8988T (cell line): ENCODE data around the gene BSG.
"Not testable (repeated sequence)": the region's sequence is repeated elsewhere in the genome, so short reads cannot be mapped to it uniquely, and the experiment has no call there.

Experiments
- DNase-seq: peaks from one replicate; pipeline ENCODE4 v3.0.0; 2011

The BSG gene

DNA sequence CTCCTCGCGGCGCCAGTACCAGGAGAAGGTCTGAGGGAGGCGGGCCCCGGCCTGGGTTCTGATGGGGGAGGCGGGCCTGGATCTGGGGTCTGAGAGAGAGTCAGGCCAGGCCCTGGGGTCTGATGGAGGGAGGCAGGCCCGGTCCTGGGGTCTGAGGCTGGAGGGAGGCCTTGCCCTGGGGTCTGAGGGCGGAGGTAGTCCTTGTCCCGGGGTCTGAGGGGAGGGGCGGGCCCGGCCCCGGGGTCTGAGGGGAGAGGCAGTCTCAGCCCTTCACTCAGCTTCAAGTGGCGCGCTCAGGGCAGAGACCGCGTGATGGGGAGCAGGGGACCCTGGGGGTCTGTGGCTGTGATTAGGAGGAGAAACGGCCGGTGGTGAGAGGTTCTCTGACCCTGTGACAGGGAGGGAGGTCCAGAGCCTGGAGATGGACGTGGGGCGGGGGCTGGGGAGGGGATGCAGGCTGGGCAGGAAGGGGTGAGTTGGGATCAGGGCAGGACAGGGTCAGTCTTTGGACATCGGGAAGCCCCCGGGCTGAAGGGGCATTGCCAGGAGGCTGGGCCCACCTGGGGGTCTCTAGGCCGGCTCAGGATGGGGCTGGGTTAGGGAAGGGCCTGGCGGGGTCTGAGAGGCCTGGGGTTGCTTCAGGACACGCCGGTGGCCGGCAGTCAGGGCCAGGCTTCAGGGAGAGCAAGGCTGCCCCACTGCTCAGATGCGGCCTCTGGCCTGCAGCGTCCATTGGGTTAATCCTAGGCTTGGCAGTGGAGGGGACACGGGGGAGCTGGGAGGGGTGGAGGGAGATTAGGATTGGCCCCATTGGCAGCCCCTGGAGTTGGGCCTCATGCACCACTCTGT, 36.0 kb downstream of the BSG start:
- DNase-seq, result no peak

DNA sequence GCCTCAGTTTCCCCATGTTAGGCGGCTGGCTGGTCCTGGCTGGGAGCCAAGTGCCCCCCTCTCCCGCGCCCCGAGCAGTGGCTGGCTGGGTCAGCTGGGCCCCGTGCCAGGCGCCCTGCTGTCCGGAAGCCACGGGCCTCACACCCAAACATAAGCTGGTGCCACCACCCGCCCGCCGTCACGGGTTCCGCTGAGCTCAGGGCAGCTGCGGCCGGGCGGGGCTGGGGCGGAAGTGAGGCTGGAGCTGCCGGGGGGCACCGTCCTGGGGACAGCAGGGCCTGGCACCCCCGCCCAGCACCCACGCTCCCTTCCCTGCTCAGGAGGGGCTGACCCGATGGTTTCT, 36.6 kb downstream of the BSG start:
- DNase-seq, result peak; percentile 81

DNA sequence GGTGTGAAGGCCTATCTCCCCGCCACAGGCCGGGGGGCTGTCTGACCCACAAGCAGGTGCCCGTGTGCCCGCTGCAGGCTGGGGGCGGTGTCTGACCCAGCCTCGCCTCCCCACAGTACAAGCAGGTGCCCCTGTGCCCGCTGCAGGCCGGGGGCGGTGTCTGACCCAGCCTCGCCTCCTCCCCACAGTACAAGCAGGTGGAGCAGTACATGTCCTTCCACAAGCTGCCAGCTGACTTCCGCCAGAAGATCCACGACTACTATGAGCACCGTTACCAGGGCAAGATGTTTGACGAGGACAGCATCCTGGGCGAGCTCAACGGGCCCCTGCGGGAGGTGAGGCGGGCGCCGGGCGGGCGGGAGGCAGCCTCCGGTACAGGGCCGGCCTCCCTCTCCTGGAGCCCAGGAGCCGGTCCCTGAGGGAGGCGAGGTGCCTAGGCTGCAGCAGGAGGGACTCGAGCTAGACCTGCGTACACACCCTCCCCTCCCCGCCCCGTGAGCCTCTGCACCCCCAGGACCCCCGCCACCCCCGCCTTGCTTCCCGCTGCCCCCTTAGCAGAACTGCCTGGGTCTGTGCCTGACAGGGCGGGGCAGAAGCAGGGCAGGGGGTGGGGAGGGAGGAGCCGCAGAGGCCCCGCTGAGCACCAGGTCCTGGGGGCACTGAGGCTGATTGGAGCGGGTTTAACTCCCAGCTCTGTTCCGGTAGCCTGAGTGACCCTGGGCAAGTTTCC, 37.8 kb downstream of the BSG start:
- DNase-seq, result no peak

DNA sequence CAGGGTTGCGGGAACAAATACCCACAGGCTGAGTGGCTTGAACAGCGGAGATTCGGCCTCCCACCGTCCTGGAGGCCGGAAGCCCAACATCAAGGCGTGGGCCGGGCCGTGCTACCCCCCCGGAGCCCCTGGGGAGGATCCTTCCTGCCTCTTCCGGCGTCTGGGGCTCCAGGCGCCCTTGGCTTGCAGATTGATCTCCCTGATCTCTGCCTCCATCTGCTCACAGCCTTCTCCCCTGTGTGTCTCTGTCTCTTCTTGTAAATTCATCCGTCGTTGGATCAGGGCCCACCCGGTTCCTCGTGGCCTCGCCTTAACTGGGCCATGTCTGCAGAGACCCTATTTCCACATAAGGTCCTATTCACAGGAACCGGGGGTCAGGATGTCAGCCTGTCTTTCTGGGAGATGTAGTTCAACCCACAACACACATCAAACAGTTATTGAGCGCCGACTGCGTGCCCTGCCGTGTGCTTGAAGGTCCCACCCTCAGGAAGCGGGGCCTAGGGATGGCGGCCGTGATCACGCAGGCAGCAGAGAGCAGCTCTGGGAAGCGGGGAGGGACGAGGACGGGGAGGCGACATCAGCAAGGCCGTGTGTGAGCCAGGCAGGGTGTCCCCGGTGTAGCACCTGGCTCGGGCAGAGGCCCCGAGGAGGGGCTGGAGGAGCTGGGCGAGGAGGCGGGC, 38.5 kb downstream of the BSG start:
- DNase-seq, result no peak

DNA sequence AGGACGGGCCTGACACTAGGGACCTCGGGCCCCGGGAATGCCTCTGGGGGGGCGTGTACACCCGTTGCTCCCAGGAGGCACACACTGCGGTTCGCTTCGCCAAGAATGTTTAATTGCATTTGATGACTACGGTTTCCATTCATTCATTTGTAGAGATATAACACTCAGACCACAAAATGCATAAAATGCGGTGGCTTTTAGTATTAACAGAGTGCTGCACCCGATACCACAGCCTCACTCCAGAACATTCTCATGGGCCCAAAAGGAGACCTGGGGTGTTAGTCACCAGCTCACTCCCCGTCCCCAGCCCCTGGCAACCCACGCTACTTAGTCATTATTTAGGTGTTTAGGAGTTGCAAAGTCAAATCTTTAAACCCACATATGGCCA, 39.1 kb downstream of the BSG start:
- DNase-seq, result no peak

DNA sequence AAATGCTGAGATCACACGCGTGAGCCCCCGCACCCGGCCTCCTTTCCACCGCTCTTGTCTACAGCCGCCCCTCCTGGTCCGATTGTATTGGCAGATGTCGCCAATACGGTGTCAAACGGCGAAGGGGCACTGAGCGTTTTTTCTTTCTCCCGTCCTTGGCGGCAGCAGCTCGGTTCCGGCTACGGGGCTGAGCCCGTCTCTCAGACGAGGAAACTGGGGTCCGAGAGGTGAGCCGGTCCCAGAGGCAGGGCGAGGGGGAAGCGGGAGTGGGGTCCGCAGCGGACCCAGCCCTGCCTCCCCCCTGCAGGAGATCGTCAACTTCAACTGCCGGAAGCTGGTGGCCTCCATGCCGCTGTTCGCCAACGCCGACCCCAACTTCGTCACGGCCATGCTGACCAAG, 40.5 kb downstream of the BSG start:
- DNase-seq, result no peak

DNA sequence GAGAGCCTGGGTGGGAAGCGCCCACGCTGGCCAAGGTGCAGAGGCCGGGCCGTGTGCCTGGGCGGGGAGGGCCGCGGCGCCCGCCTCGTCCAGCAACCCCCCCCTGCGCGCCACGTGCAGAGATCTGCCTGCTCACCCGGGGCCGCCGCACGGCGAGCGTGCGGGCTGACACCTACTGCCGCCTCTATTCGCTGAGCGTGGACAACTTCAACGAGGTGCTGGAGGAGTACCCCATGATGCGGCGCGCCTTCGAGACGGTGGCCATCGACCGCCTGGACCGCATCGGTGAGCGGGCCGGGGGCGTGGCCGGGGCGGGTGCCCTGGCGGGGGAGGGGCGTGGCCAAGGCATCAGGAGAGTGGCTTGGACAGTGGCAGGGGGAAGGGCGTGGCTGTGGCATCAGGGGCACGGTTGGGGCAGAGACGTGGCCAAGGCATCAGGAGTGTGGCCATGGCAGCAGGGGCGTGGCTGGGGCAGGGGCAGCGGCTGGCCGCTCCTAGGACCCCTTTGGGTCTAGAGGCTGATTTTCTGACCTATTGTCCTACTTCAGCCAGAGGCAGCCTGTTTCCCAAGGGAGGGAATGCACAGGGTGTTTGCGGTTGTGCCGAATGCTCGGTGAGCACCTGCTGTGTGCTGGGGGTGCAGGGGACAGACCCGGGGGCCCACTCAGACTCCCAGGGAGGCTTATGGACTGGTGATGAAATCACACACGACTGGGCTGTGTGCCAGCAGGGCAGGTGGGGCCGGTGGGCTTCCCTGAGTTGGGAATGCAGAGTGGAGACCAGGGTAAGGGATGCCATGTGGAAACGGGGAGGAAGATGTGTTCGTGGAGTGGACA, 41.6 kb downstream of the BSG start:
- no peak for DNase-seq

DNA sequence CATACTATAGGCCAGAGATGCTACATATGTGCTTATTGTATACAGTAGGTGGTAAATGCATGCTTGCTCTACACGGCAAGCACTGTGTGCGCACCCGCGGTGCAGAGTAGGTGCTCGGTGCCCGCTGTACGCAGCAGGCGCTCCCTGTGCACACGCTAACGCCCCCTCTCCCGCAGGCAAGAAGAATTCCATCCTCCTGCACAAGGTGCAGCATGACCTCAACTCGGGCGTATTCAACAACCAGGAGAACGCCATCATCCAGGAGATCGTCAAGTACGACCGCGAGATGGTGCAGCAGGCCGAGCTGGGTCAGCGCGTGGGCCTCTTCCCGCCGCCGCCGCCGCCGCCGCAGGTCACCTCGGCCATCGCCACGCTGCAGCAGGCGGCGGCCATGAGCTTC, 43.2 kb downstream of the BSG start:
- no peak for DNase-seq

DNA sequence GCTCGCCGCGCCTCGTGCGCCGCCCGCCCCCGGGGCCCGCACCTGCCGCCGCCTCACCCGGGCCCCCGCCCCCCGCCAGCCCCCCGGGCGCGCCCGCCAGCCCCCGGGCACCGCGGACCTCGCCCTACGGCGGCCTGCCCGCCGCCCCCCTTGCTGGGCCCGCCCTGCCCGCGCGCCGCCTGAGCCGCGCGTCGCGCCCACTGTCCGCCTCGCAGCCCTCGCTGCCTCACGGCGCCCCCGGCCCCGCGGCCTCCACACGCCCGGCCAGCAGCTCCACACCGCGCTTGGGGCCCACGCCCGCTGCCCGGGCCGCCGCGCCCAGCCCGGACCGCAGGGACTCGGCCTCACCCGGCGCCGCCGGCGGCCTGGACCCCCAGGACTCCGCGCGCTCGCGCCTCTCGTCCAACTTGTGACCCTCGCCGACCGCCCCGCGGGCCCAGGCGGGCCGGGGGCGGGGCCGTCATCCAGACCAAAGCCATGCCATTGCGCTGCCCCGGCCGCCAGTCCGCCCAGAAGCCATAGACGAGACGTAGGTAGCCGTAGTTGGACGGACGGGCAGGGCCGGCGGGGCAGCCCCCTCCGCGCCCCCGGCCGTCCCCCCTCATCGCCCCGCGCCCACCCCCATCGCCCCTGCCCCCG, 43.8 kb downstream of the BSG start:
- no peak for DNase-seq

DNA sequence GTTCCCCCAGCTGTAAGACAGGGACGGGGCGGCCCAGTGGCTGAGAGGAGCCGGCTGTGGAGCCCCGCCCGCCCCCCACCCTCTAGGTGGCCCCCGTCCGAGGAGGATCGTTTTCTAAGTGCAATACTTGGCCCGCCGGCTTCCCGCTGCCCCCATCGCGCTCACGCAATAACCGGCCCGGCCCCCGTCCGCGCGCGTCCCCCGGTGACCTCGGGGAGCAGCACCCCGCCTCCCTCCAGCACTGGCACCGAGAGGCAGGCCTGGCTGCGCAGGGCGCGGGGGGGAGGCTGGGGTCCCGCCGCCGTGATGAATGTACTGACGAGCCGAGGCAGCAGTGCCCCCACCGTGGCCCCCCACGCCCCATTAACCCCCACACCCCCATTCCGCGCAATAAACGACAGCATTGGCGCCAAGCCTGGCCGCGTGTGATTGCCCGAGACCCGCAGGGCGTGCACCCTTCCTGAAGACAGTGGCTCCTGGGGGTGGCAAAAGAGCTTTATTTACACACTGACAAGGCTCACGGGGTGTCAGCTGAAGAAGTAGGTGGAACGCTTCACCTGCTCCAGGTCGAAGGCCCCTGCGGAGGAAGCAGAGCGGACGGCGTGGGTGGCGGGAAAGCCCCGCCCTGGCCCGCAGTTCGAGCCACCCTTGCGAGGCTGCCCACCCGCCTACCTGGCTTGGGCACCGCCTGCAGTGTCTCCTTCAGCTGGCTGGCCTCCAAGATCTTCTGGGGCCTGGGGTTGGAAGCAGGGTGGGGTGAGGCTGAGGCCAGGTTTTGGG, 44.5 kb downstream of the BSG start:
- no peak for DNase-seq

DNA sequence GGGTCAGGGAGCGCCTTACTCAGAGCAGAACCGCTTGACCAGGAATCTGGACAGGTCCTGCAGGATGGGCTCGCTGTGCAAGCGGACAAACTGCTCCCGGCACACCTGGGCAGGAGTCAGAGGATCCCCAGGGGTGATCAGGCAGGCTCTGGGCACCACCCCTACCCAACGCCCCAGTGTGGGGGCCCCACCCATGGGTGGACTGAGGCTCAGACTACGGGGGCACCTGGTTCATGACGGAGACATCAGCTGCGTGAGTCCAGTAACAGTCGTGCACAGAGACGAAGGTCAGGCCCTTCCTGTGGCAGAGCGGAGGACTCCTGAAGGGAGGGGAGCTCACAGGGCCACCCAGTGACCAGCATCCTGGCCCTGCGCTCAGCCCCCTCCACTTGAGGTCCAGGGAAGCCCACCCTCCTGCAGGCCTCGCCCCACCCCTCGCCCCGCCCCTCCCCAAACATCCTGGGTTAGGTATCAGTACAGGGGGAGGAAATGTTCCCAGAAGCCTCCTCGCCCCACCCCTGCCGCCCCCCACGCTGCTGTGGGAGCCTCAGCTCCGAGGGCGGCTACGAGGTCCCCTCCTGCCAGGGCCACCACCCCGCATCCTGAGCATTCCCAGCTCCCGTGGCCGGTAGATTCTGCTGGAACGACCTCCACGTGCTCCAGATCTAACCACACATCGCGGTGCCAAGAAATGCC, 45.3 kb downstream of the BSG start:
- no peak for DNase-seq

DNA sequence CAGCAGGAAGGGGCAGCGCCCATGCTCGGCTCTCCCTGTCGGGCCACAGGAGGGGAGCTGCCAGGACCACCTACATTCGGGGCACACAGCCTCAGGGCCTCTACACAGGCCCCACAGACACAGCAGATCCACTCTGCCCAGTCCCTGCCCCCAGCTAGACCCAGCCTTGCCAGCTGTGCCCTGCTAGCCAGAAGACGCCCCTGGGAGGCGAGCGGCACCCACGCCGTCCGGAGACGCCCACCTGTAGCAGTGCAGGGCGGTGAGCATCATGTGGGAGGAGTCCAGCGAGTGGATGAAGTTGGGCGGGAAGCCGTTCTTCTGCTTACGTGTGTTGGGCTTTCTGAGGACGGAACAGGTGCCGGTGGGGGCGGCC, 45.8 kb downstream of the BSG start:
- no peak for DNase-seq

DNA sequence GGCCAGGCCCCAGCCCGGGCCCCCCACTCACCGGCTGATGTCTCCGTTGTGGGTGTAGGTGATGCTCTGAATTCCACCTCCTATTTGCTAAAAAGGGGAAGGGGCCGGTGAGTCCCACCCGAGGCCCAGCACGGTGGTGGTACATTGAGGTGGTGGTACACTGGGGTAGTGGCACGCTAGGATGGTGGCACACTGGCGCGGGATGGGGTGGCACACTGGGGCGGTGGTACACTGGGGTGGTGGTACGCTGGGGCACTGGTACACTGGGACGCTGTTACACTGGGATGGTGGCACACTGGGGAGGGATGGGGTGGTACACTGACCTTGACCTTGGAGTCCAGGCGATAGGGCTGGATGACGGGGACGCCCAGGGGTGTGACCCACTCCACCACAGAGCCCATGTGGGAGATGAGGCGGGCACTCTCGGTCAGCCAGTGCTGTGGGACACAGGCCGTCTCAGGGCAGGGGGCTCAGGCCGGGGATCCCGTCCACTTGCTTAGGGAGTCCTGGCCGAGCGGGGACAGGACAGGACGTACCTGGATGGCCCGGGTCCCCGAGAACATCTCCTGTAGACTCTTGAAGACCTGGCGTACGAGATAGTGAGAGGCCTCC, 46.4 kb downstream of the BSG start:
- DNase-seq, result no peak

DNA sequence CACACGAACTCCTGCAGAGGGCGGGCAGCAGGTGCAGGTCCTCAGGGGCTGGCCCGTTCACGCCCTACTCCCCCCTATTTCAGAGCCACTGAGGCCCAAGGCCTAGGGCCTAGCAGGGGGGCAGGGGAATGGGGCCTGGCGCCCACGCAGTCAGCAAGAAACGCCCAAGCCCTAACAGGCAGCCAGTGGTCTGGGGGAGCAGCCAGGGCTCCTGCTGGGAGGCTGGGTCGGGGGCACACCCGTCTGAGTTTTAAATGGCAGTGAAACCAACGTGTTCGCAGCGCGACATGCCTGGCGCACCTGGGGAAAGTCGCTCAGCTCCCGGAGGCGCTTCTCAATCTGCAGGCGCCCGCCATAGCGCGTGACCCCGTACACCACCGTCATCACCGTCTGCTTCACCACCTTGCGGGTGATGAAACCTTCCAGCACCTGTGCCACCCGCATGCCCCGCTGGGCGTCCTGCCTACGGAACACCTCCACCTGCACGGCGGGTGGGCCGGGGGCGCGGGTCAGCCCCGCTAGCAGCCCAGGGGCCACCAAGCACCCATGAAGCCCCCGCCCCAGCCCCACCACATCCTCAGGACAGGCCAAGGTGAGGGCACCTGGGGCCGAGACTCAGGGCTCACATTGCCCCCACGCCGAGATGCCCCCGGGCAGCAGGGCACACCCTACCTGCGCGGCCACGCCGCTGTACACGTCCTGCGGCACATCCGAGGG, 47.0 kb downstream of the BSG start:
- DNase-seq, result no peak

DNA sequence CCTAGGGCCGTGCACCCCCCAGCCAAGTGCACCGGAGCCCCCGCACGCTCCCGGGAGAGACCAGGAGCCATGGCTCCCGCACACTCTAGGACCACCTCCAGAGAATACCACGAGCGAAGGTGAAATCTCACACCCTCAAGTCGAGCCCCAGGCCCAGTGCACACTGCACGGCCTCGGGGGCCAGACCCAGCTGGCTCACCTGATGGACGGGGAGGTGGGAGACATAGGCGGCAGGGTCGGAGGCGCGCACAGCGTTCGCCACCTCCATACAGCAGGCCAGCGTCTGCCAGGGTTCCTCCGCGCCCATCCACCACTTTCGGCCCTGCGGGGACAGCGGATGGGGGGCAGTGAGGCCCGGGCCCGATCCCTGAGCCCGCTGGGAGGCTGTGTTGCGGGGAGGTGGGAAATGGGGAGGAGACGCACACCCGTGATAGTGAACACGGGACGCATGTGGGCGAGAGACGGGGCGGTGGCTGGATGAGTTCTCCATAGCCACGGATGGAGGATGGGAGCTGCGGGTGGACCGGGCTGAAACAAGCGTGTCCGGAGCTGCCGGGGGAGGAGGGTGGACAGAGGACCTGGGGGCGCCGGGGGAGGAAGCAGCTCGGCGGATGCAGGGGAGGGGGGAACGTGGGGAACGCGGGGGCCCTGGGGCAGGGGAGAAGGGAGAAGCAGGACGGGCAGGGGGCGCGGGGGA, 47.9 kb downstream of the BSG start:
- no peak for DNase-seq

DNA sequence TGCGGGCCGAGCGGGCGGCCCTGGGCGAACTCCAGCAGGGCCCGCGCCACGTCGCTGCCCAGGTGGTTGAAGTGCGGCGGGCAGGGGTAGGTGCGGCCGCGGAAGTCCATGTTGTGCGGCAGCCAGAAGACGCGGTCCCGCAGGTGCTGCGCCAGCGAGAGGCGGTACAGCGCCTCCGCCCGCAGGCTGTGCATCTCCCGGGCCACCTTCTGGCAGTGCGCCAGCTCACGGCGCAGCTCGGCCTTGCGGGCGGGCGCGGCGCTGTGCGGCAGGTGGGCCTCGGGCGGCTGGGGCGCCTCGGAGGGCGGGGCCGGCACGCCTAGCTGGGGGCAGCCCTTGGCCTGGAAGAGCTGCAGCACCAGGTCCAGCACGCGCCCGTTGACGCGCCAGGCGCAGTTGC, 48.8 kb downstream of the BSG start:
- not testable (repeated sequence) for DNase-seq

DNA sequence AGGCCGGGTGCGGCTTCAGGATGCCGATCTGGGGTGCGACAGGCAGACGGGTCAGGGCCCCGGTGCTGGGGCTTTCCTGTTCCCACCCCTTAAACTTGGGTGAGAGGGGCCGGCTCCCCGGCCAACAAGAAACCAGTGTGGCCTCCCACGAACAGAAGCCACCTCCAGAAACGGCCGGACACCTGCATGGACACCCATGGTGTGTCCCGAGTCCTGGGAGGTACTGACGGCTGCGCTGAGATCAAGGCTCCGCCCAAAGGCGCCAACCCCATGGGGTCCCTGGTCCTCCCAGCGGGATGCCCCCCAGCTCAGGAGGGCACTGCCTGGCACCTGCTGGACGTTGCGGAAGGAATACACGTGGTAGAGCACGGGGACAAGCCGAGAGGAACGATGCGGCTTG, 49.4 kb downstream of the BSG start:
- DNase-seq, result no peak

DNA sequence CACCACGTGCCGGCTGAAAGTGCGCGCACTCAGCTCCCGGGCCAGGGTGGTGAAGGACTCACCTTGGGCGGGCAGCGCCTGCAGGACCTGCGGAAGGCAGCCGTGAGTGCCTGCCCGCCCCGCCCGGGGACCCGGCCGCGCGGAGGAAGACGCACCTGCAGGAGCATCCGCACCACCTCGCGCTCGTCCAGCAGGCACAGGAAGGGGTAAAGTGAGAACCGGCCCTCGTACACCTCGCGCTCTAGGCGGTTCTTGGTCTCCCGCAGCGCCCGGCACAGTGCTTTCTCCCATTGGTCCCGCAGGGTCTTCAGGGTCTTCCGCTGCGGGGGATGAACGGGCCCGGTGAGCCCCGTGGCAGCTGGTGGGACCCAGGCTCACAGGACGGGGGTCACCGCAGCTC, 50.3 kb downstream of the BSG start:
- DNase-seq, result no peak

DNA sequence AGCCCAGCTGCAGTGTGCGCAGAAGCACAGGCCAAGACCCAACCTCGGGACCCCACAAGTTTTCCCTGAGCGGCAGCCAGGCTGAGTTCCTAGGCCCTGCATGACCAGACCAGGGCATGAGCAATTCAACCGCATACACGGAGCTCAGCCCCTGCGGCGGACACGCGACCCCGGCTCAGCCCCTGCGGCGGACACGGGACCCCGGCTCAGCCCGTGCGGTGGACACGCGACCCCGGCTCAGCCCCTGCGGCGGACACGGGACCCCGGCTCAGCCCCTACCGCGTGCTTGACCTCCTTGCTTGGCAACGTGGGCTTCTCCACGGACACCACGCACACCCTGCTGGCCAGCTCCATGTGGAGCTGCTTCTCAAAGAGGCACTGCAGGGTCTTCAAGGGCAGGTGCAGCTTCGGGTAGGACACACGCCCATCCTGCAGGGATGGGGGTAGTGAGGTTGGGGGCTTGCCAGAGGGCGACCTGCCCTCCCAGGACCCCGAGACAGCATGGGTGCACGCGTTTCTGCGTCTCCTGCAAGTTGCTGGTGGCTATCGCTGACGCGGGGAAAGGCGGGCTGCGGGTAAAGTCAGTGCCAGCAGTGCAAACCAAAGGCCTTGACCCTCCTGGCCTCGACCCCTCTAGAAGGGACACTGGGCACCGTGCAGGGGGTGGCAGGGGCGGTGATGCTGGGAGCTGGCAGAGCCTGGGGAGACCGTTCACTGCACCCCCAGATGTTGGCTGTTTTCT, 51.0 kb downstream of the BSG start:
- no peak for DNase-seq
